ENCODE results near the gene ERBB2. TPM values are rescaled to one million over a fixed set of nuclear protein-coding genes. Genes with fewer than 3 reads are reported as not detected.
A peak's percentile ranks its signal among the peaks of the same experiment; 100 is the strongest.

The ERBB2 gene
- total and polyA plus RNA-seq, 2 of the 4 experiments (the other 2 are of a cell fraction): 28.7 to 33.3 TPM

DNA sequence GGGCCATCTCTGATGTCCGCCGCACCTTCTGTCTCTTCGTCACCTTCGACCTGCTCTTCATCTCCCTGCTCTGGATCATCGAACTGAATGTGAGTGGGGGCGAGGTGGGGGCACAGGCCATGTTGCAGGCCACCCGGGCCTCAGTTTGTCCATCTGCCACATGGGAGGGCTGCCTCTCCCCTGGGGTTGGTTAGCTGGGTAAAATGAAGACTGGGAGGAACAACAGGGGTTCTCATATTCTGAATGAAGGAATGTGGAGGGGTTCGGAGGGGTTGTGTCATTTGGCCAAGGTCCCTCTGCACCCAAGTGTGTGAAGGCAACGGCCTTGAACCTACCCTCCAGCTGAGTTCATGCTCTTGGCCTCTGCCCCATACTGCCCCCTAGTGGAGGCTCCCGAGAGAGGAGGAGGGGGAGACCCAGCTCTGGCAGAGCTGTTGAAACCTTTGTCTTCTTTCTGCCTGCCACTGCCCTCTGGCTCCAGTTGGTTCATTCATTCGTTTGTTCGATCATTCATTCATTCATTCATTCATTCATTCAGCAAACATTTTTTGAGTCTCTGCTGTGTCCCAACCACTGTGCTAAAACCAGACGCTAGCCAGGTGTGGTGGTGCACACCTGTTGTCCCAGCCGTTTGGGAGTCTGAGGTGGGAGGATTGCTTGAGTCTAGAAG, 46.1 kb upstream of the ERBB2 start:
- Histone ChIP-seq H3K4me2 (ENCODE audit: low read depth, low read length) (no peak overlapping the region), H4K8ac (ENCODE audit: low read depth in 2 of 2, low read length in 2 of 2) (no peak overlapping the region), H3K27me3 (ENCODE audit: control insufficient read depth, insufficient read depth, low read length) (no peaks in the 10 kb centered on the region), H3K23ac (ENCODE audit: low read depth, low read length) (no peak overlapping the region), H3K4me3 (ENCODE audit: insufficient read depth, low read depth, low read length) (no peak overlapping the region), H3K36me3 (ENCODE audit: control insufficient read depth, insufficient read depth, low read length) (peaks cover 12% of the 10 kb centered on the region), H3K56ac (ENCODE audit: extremely low read depth, insufficient read depth, low read length) (no peak overlapping the region), H3K79me1 (ENCODE audit: low read depth in 1 of 2, low read length in 2 of 2) (peaks cover 12 to 32% of the 10 kb centered on the region in 2 experiments), H2AFZ (replicated peaks; ENCODE audit: low read length, poor library complexity) (no peak overlapping the region), H3K4ac (ENCODE audit: low read depth, low read length) (no peak overlapping the region), H2AK5ac (ENCODE audit: low read depth, low read length) (no peak overlapping the region), H4K91ac (ENCODE audit: insufficient read depth, low read depth, low read length) (no peak overlapping the region), H2BK5ac (ENCODE audit: low read depth, low read length, poor library complexity, severe bottlenecking) (no peak overlapping the region), H4K5ac (ENCODE audit: low read depth, low read length) (no peak overlapping the region), H3K4me1 (ENCODE audit: control insufficient read depth, insufficient read depth, low read length) (peaks cover under 1% of the 10 kb centered on the region; the same call in 1 of the 2 replicates), H2BK120ac (ENCODE audit: low read depth, low read length) (no peak overlapping the region), H3K9me1 (ENCODE audit: insufficient read depth, low read length) (peaks cover 2% of the 10 kb centered on the region), H2BK15ac (ENCODE audit: low read depth, low read length) (no peak overlapping the region), H2AK9ac (replicated peaks; ENCODE audit: low read depth, low read length, poor library complexity) (peak overlapping the region; percentile 5), H3K27ac (ENCODE audit: insufficient read depth, low read length) (no peak overlapping the region), H2BK20ac (ENCODE audit: low read depth, low read length) (no peak overlapping the region), H3K9me3 (ENCODE audit: control insufficient read depth, insufficient read depth, low read length) (no peaks in the 10 kb centered on the region), H3K14ac (replicated peaks; ENCODE audit: low read depth, low read length) (no peak overlapping the region), H3K18ac (ENCODE audit: low read depth, low read length) (no peak overlapping the region), H4K20me1 (ENCODE audit: insufficient read depth, low read length) (peaks cover 23% of the 10 kb centered on the region), H3K9ac (ENCODE audit: low read depth, low read length) (no peak overlapping the region)
- POLR2A ChIA-PET (ENCODE audit: unreplicated experiment): no interaction called here
- DNase-seq (no peak), ATAC-seq (ENCODE audit: low read depth) (no peak; the same call in 1 of the 2 replicates)
- BruUV-seq (replicated peaks): no TSS peak
- dilution Hi-C loops (cut with HindIII; ENCODE audit: low sequenced_read_pairs, unreplicated experiment): no loop called here
- CTCF ChIA-PET: interaction anchor here (0.6 to 1.9 kb wide), 5 partner anchors 9 to 34 kb away, joined by 3 to 10 read pairs (median 5); partner anchors contain the start of genes PGAP3, PNMT and TCAP
- intact Hi-C loops (cut with micrococcal nuclease): no loop called here
- WGBS, 2 experiments (ENCODE audit: extremely low coverage in 2 of 2, insufficient read length in 1 of 2): 69% methylated on average over 2 of the region's 14 CpGs; no CpG with 5 or more reads in 1 of the 2 experiments
- in situ Hi-C loops (cut with MboI; ENCODE audit: low sequenced_read_pairs): no loop called here
- no peak for TF ChIP-seq MAFK (IDR thresholded peaks at IDR 0.05; ENCODE audit: low read depth, low read length)
- no peak for TF ChIP-seq CHD1 (IDR thresholded peaks at IDR 0.05; ENCODE audit: low read depth, low read length)
- no peak for TF ChIP-seq BHLHE40 (IDR thresholded peaks at IDR 0.05; ENCODE audit: low read depth, low read length)
- no peak for TF ChIP-seq FOS (IDR thresholded peaks at IDR 0.05; ENCODE audit: low read depth, low read length)
- TF ChIP-seq CEBPB (IDR thresholded peaks at IDR 0.05; ENCODE audit: low read depth, low read length): no peak
- TF ChIP-seq RCOR1 (IDR thresholded peaks at IDR 0.05; ENCODE audit: insufficient replicate concordance, low read length): no peak
- TF ChIP-seq POLR2A (IDR thresholded peaks at IDR 0.05; ENCODE audit: low read depth, low read length): no peak
- no peak for TF ChIP-seq MAZ (IDR thresholded peaks at IDR 0.05; ENCODE audit: borderline replicate concordance, low read depth, low read length)
- TF ChIP-seq, protein P1, sequence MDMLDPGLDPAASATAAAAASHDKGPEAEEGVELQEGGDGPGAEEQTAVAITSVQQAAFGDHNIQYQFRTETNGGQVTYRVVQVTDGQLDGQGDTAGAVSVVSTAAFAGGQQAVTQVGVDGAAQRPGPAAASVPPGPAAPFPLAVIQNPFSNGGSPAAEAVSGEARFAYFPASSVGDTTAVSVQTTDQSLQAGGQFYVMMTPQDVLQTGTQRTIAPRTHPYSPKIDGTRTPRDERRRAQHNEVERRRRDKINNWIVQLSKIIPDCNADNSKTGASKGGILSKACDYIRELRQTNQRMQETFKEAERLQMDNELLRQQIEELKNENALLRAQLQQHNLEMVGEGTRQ (IDR thresholded peaks at IDR 0.05; ENCODE audit: low read depth, low read length): no peak
- TF ChIP-seq RAD21 (IDR thresholded peaks at IDR 0.05; ENCODE audit: low read length): peak; percentile 33; the same call in 1 of the 2 replicates
- TF ChIP-seq SMC3 (IDR thresholded peaks at IDR 0.05; ENCODE audit: low read depth, low read length): peak; percentile 28; the same call in 1 of the 2 replicates
- TF ChIP-seq RFX5 (IDR thresholded peaks at IDR 0.05; ENCODE audit: low read depth, low read length): no peak
- TF ChIP-seq, protein P2, sequence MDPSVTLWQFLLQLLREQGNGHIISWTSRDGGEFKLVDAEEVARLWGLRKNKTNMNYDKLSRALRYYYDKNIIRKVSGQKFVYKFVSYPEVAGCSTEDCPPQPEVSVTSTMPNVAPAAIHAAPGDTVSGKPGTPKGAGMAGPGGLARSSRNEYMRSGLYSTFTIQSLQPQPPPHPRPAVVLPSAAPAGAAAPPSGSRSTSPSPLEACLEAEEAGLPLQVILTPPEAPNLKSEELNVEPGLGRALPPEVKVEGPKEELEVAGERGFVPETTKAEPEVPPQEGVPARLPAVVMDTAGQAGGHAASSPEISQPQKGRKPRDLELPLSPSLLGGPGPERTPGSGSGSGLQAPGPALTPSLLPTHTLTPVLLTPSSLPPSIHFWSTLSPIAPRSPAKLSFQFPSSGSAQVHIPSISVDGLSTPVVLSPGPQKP (IDR thresholded peaks at IDR 0.05; ENCODE audit: borderline replicate concordance, low read depth, low read length): no peak
- TF ChIP-seq, protein P3, sequence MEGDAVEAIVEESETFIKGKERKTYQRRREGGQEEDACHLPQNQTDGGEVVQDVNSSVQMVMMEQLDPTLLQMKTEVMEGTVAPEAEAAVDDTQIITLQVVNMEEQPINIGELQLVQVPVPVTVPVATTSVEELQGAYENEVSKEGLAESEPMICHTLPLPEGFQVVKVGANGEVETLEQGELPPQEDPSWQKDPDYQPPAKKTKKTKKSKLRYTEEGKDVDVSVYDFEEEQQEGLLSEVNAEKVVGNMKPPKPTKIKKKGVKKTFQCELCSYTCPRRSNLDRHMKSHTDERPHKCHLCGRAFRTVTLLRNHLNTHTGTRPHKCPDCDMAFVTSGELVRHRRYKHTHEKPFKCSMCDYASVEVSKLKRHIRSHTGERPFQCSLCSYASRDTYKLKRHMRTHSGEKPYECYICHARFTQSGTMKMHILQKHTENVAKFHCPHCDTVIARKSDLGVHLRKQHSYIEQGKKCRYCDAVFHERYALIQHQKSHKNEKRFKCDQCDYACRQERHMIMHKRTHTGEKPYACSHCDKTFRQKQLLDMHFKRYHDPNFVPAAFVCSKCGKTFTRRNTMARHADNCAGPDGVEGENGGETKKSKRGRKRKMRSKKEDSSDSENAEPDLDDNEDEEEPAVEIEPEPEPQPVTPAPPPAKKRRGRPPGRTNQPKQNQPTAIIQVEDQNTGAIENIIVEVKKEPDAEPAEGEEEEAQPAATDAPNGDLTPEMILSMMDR (conservative IDR thresholded peaks at IDR 0.05; ENCODE audit: low read depth, low read length): peak; percentile 70
- TF ChIP-seq NFE2L2 (IDR thresholded peaks at IDR 0.05; ENCODE audit: low read depth, low read length): no peak

Measured in IMR-90 (cell line).